GM18499 (cell line): Measurements from ENCODE around the gene MAD1L1.

Experiments used
- ATAC-seq: cut with Tn5 transposase; IDR thresholded peaks from one replicate; pipeline ENCODE4 v1.9.1; 2021; ENCODE audit warnings: moderate number of reproducible peaks; ENCODE audit not compliant: insufficient read depth, unreplicated experiment

Gene MAD1L1

GRCh38 chr7:2220506-2220905, 12.2 kb downstream of the MAD1L1 start:
- no peak for ATAC-seq

GRCh38 chr7:2220030-2220429, 12.7 kb downstream of the MAD1L1 start:
- no peak for ATAC-seq

DNA sequence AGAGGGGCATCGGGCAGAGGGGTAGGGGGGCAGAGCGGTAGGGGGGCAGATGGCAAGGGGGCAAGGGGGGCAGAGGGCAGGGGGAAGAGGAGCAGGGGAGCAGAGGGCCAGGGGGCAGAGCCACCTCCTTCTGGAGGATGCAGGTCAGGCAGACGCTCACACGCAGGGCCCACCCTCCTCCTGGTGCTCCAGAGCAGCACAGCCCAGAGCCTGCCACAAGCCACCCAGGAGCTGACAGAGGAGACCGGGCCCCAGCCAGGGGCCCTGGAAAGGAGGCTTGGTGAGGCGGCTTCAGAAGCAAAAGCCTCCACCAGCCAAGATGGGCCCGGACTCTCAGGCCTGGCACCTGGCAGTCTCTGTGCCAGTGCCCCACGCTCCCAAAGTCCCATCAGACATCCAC, 13.1 kb downstream of the MAD1L1 start:
- no peak for ATAC-seq

DNA sequence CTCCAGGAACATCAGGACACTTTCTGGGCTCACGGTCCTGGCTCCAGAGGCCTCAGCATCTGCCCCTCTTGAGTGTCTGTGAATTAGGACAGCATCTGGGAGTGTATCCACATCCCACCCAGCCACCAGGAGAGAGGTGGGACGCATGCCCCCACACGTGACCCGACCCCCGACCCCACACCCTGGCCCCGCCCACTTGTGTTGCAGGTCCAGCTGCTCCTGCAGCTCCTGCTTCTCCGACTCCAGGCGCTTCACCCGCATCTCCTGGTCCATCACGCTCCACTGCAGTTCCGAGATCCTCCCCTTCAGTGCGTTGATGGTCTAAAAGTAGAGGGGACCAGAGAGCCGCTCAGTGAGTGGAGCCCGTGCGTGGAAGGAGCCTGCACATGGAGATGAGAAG, 13.6 kb downstream of the MAD1L1 start:
- no peak for ATAC-seq

GRCh38 chr7:2218444-2218785, 14.3 kb downstream of the MAD1L1 start:
- ATAC-seq, result no peak

GRCh38 chr7:2217716-2218443, 14.9 kb downstream of the MAD1L1 start:
- ATAC-seq, result no peak

- no peak for ATAC-seq
These were observed 15.5 kb downstream of the MAD1L1 start for GRCh38 chr7:2217206-2217605.

- no peak for ATAC-seq
These were observed 16.9 kb downstream of the MAD1L1 start for GRCh38 chr7:2215851-2216250.

GRCh38 chr7:2214636-2215035, 18.1 kb downstream of the MAD1L1 start:
- no peak for ATAC-seq

DNA sequence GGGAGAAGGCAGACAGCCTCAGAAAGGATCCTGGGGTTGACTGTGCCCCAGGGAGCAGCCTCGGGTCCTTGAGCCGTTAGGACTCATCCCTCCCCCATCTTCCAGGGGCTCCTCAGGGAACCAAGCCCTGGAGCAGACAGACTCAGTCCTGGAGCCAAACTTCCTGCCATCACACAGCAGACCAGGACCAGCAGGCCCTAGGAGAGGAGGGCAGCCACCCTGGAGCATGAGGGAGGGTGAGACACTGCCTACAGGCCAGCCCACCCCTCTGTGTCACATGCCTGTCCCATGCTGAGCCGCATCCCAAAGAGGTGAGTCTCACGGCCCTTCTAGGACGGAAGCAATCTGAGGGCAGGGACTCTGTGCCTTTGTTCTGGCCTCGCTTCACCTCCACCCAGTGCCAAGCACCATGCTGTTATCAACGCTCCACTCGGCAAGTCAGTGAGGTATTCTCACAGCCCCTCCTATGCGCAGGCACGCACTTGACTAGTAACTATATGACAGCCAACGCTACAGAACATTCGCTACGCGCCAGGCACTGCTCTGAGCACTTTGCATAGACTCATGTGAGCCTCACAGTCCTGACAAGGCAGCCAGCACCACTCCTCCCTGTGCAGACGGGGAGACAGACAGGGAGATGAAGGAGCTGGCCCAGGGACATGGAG, 19.1 kb downstream of the MAD1L1 start:
- ATAC-seq, result no peak

DNA sequence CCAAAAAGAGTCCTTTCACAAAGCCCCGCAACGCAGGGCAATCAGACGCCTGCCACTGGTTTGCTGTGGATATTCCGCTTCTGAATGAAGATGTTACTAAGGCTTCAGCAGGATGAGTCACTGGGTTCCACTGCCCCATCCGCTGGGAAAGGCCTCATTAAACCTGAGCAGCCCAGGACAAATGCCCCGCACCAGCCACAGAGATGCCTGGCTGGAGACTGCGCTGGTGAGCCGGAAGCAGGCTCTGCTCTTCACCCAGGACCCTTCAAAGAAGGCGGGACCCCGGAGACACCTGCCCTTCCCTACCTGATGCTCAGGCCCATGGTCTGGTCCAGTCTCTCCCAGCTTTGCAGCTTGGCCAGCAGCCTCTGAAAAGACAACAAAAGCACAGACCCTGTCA, 19.8 kb downstream of the MAD1L1 start:
- no peak for ATAC-seq

GRCh38 chr7:2211926-2212325, 20.8 kb downstream of the MAD1L1 start:
- ATAC-seq, result no peak

DNA sequence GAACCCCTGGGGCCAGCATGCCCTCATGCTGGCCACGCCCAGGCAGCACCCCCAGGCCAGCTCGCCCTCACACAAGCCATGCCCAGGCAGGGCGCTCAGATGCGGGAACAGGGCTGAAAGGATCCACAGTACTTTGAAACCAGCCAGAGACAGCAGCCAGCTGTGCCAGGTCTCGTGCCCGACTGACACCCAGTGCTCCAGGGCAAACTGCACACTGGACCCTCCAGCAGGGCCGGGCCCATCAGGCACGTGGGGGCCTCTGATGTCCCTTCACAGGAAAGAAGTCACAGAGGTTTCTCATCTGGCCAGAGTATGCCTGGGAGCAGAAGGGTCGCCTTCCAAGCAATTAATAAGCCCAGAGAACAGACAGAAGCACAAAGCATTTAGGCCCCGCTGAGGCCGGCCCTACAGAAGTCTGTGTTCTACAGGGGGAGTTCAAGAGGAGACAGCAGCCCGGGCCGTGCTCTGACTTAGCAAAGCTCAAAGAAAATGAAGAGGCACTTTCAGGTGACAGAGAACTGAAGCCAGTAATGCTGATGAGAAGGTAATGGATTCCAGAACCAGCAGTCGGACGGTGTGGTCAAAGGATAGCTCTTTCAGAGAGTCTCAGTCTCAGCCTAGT, 21.4 kb downstream of the MAD1L1 start:
- no peak for ATAC-seq

GRCh38 chr7:2210551-2211258, 22.0 kb downstream of the MAD1L1 start:
- no peak for ATAC-seq

GRCh38 chr7:2209961-2210323, 22.8 kb downstream of the MAD1L1 start:
- no peak for ATAC-seq

DNA sequence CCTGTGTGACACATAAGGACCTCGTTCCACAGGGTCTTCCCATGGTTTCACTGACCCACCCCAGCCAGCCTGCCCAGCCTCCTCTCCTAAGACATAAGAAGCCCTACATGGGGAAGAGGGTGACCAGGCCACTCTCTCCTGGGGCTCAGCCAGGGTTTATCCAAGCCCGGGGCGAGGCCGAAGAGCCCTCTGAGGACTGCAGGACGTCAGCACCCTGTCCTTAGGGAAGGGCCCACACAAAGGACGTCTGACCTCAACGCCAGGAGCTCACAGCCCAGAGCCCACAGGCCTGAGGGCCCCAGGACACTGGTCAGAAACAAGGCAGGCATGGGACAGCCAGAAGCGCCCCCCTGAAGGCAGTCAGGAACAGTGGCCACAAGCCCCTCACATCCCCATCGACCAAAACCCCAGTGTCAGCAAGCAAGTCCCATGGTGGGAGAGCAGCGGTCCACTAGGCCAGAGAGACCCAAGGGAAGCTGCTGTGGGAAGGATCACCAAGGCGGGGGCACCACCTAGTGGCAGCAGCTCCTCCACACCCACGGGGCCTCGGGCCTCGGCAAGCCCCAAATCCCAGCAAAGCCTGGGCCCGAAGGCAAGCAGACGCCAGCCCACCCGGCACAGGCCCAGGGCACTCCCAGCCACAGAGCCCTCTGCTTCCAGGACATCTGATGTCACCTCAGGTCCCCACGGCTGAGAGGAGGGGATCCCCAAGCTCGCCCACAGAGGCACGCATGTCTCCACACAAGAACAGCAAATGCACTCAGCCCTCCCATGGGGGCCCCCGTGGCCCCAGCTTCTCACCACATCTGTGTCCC, 23.4 kb downstream of the MAD1L1 start:
- ATAC-seq, result no peak

DNA sequence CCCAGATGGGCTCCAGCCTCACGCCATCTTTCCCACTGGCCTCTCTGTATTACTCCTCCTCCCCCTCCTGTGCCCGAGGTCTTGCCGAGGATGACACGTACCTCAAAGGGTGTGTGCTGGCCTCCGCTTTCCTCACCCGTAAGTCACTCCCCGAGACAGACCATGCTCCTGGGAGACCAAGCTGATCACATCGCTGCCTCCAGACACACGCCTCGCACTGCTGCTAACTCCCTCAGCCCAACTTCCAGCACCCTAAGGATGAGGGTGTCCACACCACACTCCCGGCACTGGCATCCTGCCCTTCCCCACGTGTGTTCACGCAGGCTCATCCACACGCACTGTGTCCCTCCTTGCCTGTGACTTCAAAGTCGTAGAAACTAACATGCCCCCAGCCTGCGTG, 24.0 kb downstream of the MAD1L1 start:
- ATAC-seq, result no peak

DNA sequence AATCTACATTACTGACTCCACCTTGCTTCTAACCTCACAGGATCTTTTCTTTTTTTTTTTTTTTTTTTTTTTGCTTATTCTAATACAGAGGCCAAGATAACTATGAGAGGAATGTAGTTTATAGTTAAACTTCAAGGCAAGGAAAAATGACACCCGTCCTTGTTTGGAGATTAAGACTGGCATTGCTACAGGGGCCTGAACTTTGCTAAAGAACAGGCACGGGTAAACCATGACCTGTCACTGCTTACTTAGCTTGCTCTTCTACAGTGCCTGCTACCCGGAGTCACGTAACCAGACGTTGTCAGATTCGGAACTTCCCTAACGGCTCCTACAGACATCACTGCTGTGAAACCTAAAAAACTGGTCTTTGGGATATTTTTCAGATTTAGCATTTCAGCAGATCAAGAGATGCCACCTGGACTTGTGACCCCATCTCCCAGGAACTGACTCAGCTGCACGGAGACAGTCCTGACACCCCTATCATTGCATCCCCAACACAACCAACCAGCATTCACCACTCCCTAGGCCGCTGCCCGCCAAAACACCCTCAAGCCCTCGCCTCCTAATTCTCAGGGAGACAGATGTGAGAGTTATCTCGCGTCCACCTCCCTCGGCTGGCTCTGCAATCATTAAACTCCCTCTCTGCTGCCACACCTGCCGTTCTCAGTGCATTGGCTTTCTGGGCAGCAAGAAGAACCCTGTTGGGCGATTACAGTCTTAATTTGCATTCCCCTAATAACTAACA, 27.5 kb downstream of the MAD1L1 start:
- no peak for ATAC-seq

- ATAC-seq, result no peak
These were observed 28.3 kb downstream of the MAD1L1 start for GRCh38 chr7:2204446-2204845.
